Spleen (tissue), 11 donors: Measurements from ENCODE around the gene DUSP5. TPM values are rescaled to one million over a fixed set of nuclear protein-coding genes. Genes with fewer than 3 reads are reported as not detected.

Experiments used
- DNase-seq: peaks from one replicate; pipeline ENCODE4 v3.0.0-alpha.2; 2020
- H3K27ac ChIP-seq, 8 donors: fragments of 200-600 bp; sonication (generic) in 7 of 8; 1 replicate in 4 of 8; 2 replicates in 4 of 8; pipeline versions ENCODE4 v1.5.0 to v1.8.0; 2016 to 2021; ENCODE audit warnings: inconsistent platforms in 4 of 8, mild to moderate bottlenecking in 4 of 8, moderate library complexity in 1 of 8
- H3K27me3 ChIP-seq, 7 donors: fragments of 200-600 bp; sonication (generic) in 6 of 7; replicated peaks in 1 of 7; 1 replicate in 4 of 7; 2 replicates in 3 of 7; pipeline versions ENCODE4 v1.5.0 to v1.8.0; 2016 to 2021; ENCODE audit warnings: inconsistent platforms in 3 of 7, mild to moderate bottlenecking in 1 of 7
- H3K36me3 ChIP-seq, 6 donors: fragments of 200-600 bp; sonication (generic) in 5 of 6; 1 replicate in 4 of 6; 2 replicates in 2 of 6; pipeline versions ENCODE4 v1.5.0 to v1.8.0; 2016 to 2021; ENCODE audit warnings: inconsistent platforms in 2 of 6
- H3K4me1 ChIP-seq, 6 donors: fragments of 200-600 bp; sonication (generic) in 5 of 6; 1 replicate in 3 of 6; 2 replicates in 3 of 6; pipeline versions ENCODE4 v1.5.0 to v1.8.0; 2016 to 2021; ENCODE audit warnings: inconsistent platforms in 3 of 6
- H3K4me3 ChIP-seq, 8 donors: fragments of 200-600 bp; sonication (generic) in 7 of 8; 1 replicate in 4 of 8; 2 replicates in 4 of 8; pipeline versions ENCODE4 v1.5.0 to v1.8.0; 2016 to 2021; ENCODE audit warnings: inconsistent platforms in 4 of 8, mild to moderate bottlenecking in 4 of 8, moderate library complexity in 2 of 8
- H3K9me3 ChIP-seq, 8 donors: fragments of 200-600 bp; sonication (generic) in 7 of 8; 1 replicate in 4 of 8; 2 replicates in 4 of 8; pipeline versions ENCODE4 v1.5.0 to v1.8.0; 2016 to 2021; ENCODE audit warnings: inconsistent platforms in 4 of 8
- POLR2A ChIP-seq, 3 donors: fragments of 450-650 bp; IDR thresholded peaks; one replicate each; pipeline ENCODE4 v1.5.1; 2017; ENCODE audit warnings: antibody characterized with exemption in 3 of 3, mild to moderate bottlenecking in 1 of 3
- POLR2AphosphoS5 ChIP-seq, 3 donors: sonication (generic); formaldehyde crosslinking; IDR thresholded peaks; one replicate each; pipeline ENCODE4 v1.5.1; 2017; ENCODE audit warnings: antibody characterized with exemption in 3 of 3
- WGBS, 5 donors: extraction: QIAGEN DNeasy Blood & Tissue Kit in 3 of 5; methylation state at CpG; one replicate each; pipeline versions ENCODE4 v1.1.5 to v1.1.7; 2013 to 2018; 5-methylcytosine and 5-hydroxymethylcytosine counted together
- intact Hi-C: fragments of 100-400 bp; cut with DNase I; formaldehyde crosslinking; loops from one replicate; pipeline ENCODE4 v1.15.0; 2023; ENCODE audit warnings: low total_unique reads
- polyA plus RNA-seq, 3 donors: library from polyadenylated mRNA; stranded (reverse); fragments of 200-250 nt; gene quantifications; one replicate each; pipeline ENCODE4 v1.2.1, GENCODE V29; 2013
- total RNA-seq, 7 donors: library from RNA; depleted of rRNA in 3 of 7; stranded (reverse); fragments of >200 nt in 3 of 7; fragmentation: NEBNext Ultra II Directional in 4 of 7; extraction: Animal tissue kit (Norgen Biotek cat#: 25700) in 4 of 7; gene quantifications; one replicate each; pipeline versions ENCODE4 v1.1.0 to v1.2.1, GENCODE V29; 2016 to 2021
- TF ChIP-seq, protein P1 (sequence below), 11 experiments: fragments of 200-600 bp in 7 of 11; fragments of 450-650 bp in 4 of 11; sonication (generic) in 4 of 11; IDR thresholded peaks in 8 of 11; conservative IDR thresholded peaks in 3 of 11; 1 replicate in 7 of 11; 2 replicates in 4 of 11; pipeline versions ENCODE4 v1.4.0 to v1.8.0; 2016 to 2021; ENCODE audit warnings: antibody characterized with exemption in 11 of 11, inconsistent platforms in 4 of 11, mild to moderate bottlenecking in 1 of 11
- donor health status: healthy with polysubstance abuse.
- donor health status: DM: no; HTN: no; CAD: no; lungs with moderate emphysema.
- donor health status: DM: no; HTN: no; CAD: no.
- donor health status: Bipolar disorder and iron deficiency.
- donor health status: healthy.
- donor health status: DM: no; HTN: no; CAD: no.
- donor health status: DM: yes; HTN: yes; CAD: no.

The DUSP5 gene
- total and polyA plus RNA-seq, 10 donors = 9.7 to 71.8 (median 30.6) TPM

- TF ChIP-seq POLR2A (IDR thresholded peaks at IDR 0.05) = no peak
- TF ChIP-seq, protein P1, sequence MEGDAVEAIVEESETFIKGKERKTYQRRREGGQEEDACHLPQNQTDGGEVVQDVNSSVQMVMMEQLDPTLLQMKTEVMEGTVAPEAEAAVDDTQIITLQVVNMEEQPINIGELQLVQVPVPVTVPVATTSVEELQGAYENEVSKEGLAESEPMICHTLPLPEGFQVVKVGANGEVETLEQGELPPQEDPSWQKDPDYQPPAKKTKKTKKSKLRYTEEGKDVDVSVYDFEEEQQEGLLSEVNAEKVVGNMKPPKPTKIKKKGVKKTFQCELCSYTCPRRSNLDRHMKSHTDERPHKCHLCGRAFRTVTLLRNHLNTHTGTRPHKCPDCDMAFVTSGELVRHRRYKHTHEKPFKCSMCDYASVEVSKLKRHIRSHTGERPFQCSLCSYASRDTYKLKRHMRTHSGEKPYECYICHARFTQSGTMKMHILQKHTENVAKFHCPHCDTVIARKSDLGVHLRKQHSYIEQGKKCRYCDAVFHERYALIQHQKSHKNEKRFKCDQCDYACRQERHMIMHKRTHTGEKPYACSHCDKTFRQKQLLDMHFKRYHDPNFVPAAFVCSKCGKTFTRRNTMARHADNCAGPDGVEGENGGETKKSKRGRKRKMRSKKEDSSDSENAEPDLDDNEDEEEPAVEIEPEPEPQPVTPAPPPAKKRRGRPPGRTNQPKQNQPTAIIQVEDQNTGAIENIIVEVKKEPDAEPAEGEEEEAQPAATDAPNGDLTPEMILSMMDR (IDR thresholded peaks at IDR 0.05 in 8 of 11, conservative IDR thresholded peaks at IDR 0.05 in 3 of 11) = no peak
- TF ChIP-seq POLR2AphosphoS5 (IDR thresholded peaks at IDR 0.05) = no peak
- WGBS, 5 donors = 72 to 83% (median 81%) methylated on average over 5 of the region's 5 CpGs
These were observed 50.3 kb downstream of the DUSP5 start for GRCh38 chr10:110548002-110548401.

DNA sequence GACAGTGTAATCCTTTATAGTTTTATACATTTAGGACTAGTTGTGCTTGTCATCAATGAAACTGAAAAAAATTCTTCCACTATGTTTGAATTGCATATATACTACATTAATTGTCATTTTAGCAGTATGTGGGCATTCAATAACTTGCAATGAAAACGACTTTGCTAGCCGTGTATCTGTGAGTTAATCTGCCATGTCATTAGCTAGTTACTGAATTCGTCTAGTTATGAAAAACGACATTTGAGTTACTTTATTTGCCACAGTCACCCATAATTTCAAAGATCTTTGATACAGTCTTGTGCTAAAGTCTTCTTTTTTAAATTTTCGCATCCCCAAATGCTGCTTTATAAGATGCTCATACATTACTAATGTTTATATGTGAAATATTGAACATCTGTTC is 51.5 kb downstream of the DUSP5 start:
- 85 to 90% (median 86%) methylated on average over 5 of the region's 5 CpGs for WGBS, 5 donors
- H3K4me1 ChIP-seq = peaks cover 0 to 29% (median 10%) of the 10 kb centered on the region in 6 donors
- no peak overlapping the region for H3K27ac ChIP-seq
- intact Hi-C loops = loop anchor here (5.0 kb wide), 1 partner anchor 197 kb away; no protein-coding TSS in a partner anchor
- H3K36me3 ChIP-seq = no peaks in the 10 kb centered on the region
- TF ChIP-seq POLR2A (IDR thresholded peaks at IDR 0.05) = no peak
- TF ChIP-seq, protein P1 (IDR thresholded peaks at IDR 0.05 in 8 of 11, conservative IDR thresholded peaks at IDR 0.05 in 3 of 11) = no peak
- no peak for TF ChIP-seq POLR2AphosphoS5 (IDR thresholded peaks at IDR 0.05)
- peaks cover 0 to 9% (median 0%) of the 10 kb centered on the region in 7 donors for H3K27me3 ChIP-seq
- no peak for DNase-seq
- H3K9me3 ChIP-seq = no peaks in the 10 kb centered on the region
- H3K4me3 ChIP-seq = no peak overlapping the region

More at GRCh38 chr10:110548002-110548401, 50.3 kb downstream of the DUSP5 start:
- H3K4me3 ChIP-seq = no peak overlapping the region
- no peak overlapping the region for H3K27ac ChIP-seq
- peaks cover 0 to 9% (median 0%) of the 10 kb centered on the region in 7 donors for H3K27me3 ChIP-seq
- H3K36me3 ChIP-seq = no peaks in the 10 kb centered on the region
- no peak for DNase-seq
- H3K9me3 ChIP-seq = no peaks in the 10 kb centered on the region
- peaks cover 0 to 34% (median 10%) of the 10 kb centered on the region in 6 donors for H3K4me1 ChIP-seq
- intact Hi-C loops = loop anchor here (5.0 kb wide), 1 partner anchor 196 kb away; no protein-coding TSS in a partner anchor

DNA sequence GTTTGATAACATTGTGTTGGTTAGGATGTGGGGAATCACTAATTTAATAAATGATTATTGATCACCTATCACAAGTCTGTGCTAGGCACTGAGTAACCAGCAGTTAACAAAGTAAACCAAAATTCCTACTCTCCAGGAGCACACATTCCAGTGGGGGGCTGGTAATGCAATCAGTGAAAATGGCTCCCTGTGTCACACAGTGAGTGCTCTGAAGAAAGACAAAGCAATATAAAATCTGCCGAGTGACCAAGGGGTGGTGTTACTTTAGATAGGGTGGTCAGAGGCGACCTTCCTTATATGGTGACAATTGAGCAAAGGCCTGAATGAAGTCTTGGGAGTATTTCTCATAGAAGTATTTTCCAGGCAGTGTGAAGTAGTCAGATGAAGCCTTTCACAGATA is 56.2 kb downstream of the DUSP5 start:
- H3K9me3 ChIP-seq = no peaks in the 10 kb centered on the region
- peaks cover 0 to 5% (median 0%) of the 10 kb centered on the region in 6 donors for H3K4me1 ChIP-seq
- no peak for DNase-seq
- TF ChIP-seq POLR2A (IDR thresholded peaks at IDR 0.05) = no peak
- TF ChIP-seq POLR2AphosphoS5 (IDR thresholded peaks at IDR 0.05) = no peak
- TF ChIP-seq, protein P1 (IDR thresholded peaks at IDR 0.05 in 8 of 11, conservative IDR thresholded peaks at IDR 0.05 in 3 of 11) = no peak
- H3K27me3 ChIP-seq = no peaks in the 10 kb centered on the region
- no peak overlapping the region for H3K4me3 ChIP-seq
- no peak overlapping the region for H3K27ac ChIP-seq
- 45 to 90% (median 50%) methylated on average over 2 of the region's 2 CpGs for WGBS, 5 donors
- intact Hi-C loops = loop anchor here (5.0 kb wide), 1 partner anchor 242 kb away; no protein-coding TSS in a partner anchor
- no peaks in the 10 kb centered on the region for H3K36me3 ChIP-seq

DNA sequence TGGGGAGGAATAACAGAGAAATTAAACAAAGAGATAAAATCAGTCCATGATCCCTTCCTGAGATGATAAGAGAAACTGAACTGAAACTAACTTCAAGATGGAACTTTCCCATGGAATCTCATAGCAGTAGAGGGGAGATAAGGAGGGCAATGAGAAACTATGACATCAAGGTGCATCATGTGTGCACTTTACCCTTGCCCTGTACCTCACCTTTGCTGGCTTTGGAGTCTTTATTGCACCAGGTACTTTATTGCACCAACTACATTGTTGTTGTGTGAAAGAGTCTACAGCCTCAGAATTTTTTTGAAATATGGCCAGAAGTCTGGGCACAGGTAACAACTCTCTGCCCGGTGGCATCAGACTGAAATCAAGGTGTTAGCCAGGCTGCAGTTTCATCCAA is 58.6 kb downstream of the DUSP5 start:
- H3K9me3 ChIP-seq = no peaks in the 10 kb centered on the region
- H3K4me3 ChIP-seq = no peak overlapping the region
- H3K36me3 ChIP-seq = no peaks in the 10 kb centered on the region
- peaks cover 0 to 5% (median 0%) of the 10 kb centered on the region in 6 donors for H3K4me1 ChIP-seq
- 86 to 97% (median 90%) methylated on average over 1 of the region's 1 CpG for WGBS, 5 donors
- H3K27me3 ChIP-seq = no peaks in the 10 kb centered on the region
- TF ChIP-seq, protein P1 (IDR thresholded peaks at IDR 0.05 in 8 of 11, conservative IDR thresholded peaks at IDR 0.05 in 3 of 11) = no peak
- TF ChIP-seq POLR2A (IDR thresholded peaks at IDR 0.05) = no peak
- TF ChIP-seq POLR2AphosphoS5 (IDR thresholded peaks at IDR 0.05) = no peak
- no peak overlapping the region for H3K27ac ChIP-seq
- DNase-seq = no peak
- intact Hi-C loops = no loop called here
